ENCODE results near the gene SERGEF. TPM values are rescaled to one million over a fixed set of nuclear protein-coding genes. Genes with fewer than 3 reads are reported as not detected.
"Not testable (repeated sequence)": the region's sequence is repeated elsewhere in the genome, so short reads cannot be mapped to it uniquely, and the experiment has no call there.

Gene SERGEF
- total RNA-seq, 6 experiments from 2014 or later = 13.5 to 19.3 (median 17.7) TPM

GRCh38 chr11:18010977-18011586 lies 1.8 kb downstream of the SERGEF start:
- DNase-seq = no peak
- H3K27me3 Mint-ChIP-seq (ENCODE audit: insufficient read depth) = peaks cover 4% of the 10 kb centered on the region

GRCh38 chr11:18010121-18010670 lies 2.7 kb downstream of the SERGEF start:
- peaks cover 21% of the 10 kb centered on the region for H3K4me1 Mint-ChIP-seq (ENCODE audit: low read depth)
- TF ChIP-seq CTCF (IDR thresholded peaks at IDR 0.05) = no peak
- no peak overlapping the region for H3K4me3 Mint-ChIP-seq
- H3K36me3 Mint-ChIP-seq (ENCODE audit: low read depth) = no peaks in the 10 kb centered on the region
- H3K9me3 Mint-ChIP-seq = no peaks in the 10 kb centered on the region
- no peak for DNase-seq
- H3K27ac Mint-ChIP-seq = no peak overlapping the region
- H3K27me3 Mint-ChIP-seq (ENCODE audit: insufficient read depth) = peaks cover 4% of the 10 kb centered on the region

More at GRCh38 chr11:18010977-18011586, 1.8 kb downstream of the SERGEF start:
- Mint-ChIP-seq H3K36me3 (ENCODE audit: low read depth) (no peaks in the 10 kb centered on the region), H3K4me3 (no peak overlapping the region), H3K4me1 (ENCODE audit: low read depth) (peaks cover 21% of the 10 kb centered on the region), H3K9me3 (no peaks in the 10 kb centered on the region), H3K27ac (no peak overlapping the region)
- TF ChIP-seq CTCF (IDR thresholded peaks at IDR 0.05) = no peak

GRCh38 chr11:18005376-18006129 lies 7.3 kb downstream of the SERGEF start:
- Mint-ChIP-seq H3K4me3 (no peak overlapping the region), H3K36me3 (ENCODE audit: low read depth) (no peaks in the 10 kb centered on the region), H3K27me3 (ENCODE audit: insufficient read depth) (no peaks in the 10 kb centered on the region), H3K27ac (no peak overlapping the region), H3K9me3 (no peaks in the 10 kb centered on the region), H3K4me1 (ENCODE audit: low read depth) (peaks cover 8% of the 10 kb centered on the region)
- no peak for DNase-seq
- TF ChIP-seq CTCF (IDR thresholded peaks at IDR 0.05) = no peak

GRCh38 chr11:18001191-18001590 lies 11.7 kb downstream of the SERGEF start:
- H3K36me3 Mint-ChIP-seq (ENCODE audit: low read depth) = no peaks in the 10 kb centered on the region; the same call in 1 of the 2 replicates
- peaks cover 8% of the 10 kb centered on the region for H3K4me1 Mint-ChIP-seq (ENCODE audit: low read depth)
- DNase-seq = no peak
- no peak overlapping the region for H3K27ac Mint-ChIP-seq
- H3K27me3 Mint-ChIP-seq (ENCODE audit: insufficient read depth) = no peaks in the 10 kb centered on the region
- no peaks in the 10 kb centered on the region for H3K9me3 Mint-ChIP-seq
- H3K4me3 Mint-ChIP-seq = no peak overlapping the region
- no peak for TF ChIP-seq CTCF (IDR thresholded peaks at IDR 0.05)

- Mint-ChIP-seq H3K27me3 (ENCODE audit: insufficient read depth) (no peaks in the 10 kb centered on the region), H3K27ac (no peak overlapping the region), H3K36me3 (ENCODE audit: low read depth) (no peaks in the 10 kb centered on the region; the same call in 1 of the 2 replicates), H3K4me1 (ENCODE audit: low read depth) (peaks cover 8% of the 10 kb centered on the region), H3K9me3 (no peaks in the 10 kb centered on the region), H3K4me3 (no peak overlapping the region)
- no peak for DNase-seq
- no peak for TF ChIP-seq CTCF (IDR thresholded peaks at IDR 0.05)
Observed at GRCh38 chr11:18000760-18001159, 12.1 kb downstream of the SERGEF start.

- not testable (repeated sequence) for H3K27me3 Mint-ChIP-seq (ENCODE audit: insufficient read depth); H3K4me1 Mint-ChIP-seq (ENCODE audit: low read depth); H3K9me3 Mint-ChIP-seq; H3K36me3 Mint-ChIP-seq (ENCODE audit: low read depth); DNase-seq; H3K27ac Mint-ChIP-seq; H3K4me3 Mint-ChIP-seq
Observed at GRCh38 chr11:18000128-18000527, 12.7 kb downstream of the SERGEF start.

All from HFFc6 (cell line).